ENCODE results near the gene DTX4.

The DTX4 gene

GRCh38 chr11:59144579-59145345, 27.2 kb upstream of the DTX4 start:
- Histone ChIP-seq H3K9me3 (ENCODE audit: control insufficient read depth in 1 of 2, low read length in 2 of 2) (no peaks in the 10 kb centered on the region), H3K36me3 (ENCODE audit: control insufficient read depth in 1 of 2, insufficient read depth in 2 of 2, low read length in 2 of 2) (peaks cover 4 to 5% of the 10 kb centered on the region in 2 donors), H3K27me3 (ENCODE audit: control insufficient read depth in 1 of 2, insufficient read depth in 2 of 2, low read length in 2 of 2) (no peaks in the 10 kb centered on the region), H3K4me3 (ENCODE audit: low read depth in 1 of 2, low read length in 2 of 2) (peak overlapping the region; percentile 89 to 94), H3K9ac (ENCODE audit: low read depth in 1 of 2, low read length in 2 of 2) (peak overlapping the region; percentile 61 to 88), H3K27ac (ENCODE audit: low read depth, low read length) (peak overlapping the region; percentile 46), H3K4me1 (ENCODE audit: control insufficient read depth in 1 of 2, insufficient read depth in 2 of 2, low read length in 2 of 2) (peaks cover 28 to 29% of the 10 kb centered on the region in 2 donors)

DNA sequence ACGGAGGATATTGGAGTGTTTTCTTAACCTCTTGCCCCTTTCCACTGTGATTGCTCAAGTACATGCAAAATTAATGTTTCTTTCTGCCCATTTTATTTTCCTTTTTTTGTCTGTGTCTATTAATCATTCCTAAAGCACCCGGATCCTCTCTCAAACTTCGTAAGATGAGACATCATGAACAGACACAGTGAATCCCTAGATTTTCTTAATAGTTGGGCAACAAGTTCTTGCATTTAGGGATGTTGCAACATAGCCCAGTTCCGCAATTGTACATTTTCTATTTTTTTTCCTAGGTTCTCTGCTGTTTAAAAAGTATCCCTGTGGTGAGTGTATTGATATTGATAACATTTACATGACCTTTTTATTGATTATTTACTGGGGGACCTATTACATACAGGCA, 26.4 kb upstream of the DTX4 start:
- peaks cover 4 to 9% of the 10 kb centered on the region in 2 donors for H3K36me3 ChIP-seq (ENCODE audit: control insufficient read depth in 1 of 2, insufficient read depth in 2 of 2, low read length in 2 of 2)
- H3K9ac ChIP-seq (ENCODE audit: low read depth in 1 of 2, low read length in 2 of 2), result peak overlapping the region; percentile 45 to 61
- H3K4me1 ChIP-seq (ENCODE audit: control insufficient read depth in 1 of 2, insufficient read depth in 2 of 2, low read length in 2 of 2), result peaks cover 28 to 29% of the 10 kb centered on the region in 2 donors
- H3K27me3 ChIP-seq (ENCODE audit: control insufficient read depth in 1 of 2, insufficient read depth in 2 of 2, low read length in 2 of 2), result no peaks in the 10 kb centered on the region
- H3K27ac ChIP-seq (ENCODE audit: low read depth, low read length), result no peak overlapping the region
- no peaks in the 10 kb centered on the region for H3K9me3 ChIP-seq (ENCODE audit: control insufficient read depth in 1 of 2, low read length in 2 of 2)
- peak overlapping the region; percentile 89 to 94 for H3K4me3 ChIP-seq (ENCODE audit: low read depth in 1 of 2, low read length in 2 of 2)

DNA sequence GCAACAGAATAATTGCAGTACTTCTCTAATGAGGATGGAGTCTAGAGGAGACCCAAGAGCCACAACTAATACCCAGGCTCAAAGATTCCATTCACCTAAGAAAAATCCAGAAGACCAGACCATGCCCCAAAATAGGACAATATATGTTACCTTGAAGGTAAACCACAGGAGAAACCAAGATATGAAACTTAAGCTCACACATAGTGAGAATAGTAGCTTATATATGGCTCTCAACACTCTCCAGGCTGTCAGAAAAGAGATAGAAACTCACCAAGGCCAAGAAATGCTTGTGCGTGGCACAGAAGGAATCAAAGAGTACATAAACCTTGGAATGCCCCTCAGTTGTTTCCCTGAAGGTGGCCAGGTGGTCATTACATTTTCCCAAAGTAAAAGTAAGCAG, 20.2 kb upstream of the DTX4 start:
- Histone ChIP-seq H3K4me3 (ENCODE audit: low read depth in 1 of 2, low read length in 2 of 2) (no peak overlapping the region), H3K36me3 (ENCODE audit: control insufficient read depth in 1 of 2, insufficient read depth in 2 of 2, low read length in 2 of 2) (peaks cover 13 to 17% of the 10 kb centered on the region in 2 donors), H3K4me1 (ENCODE audit: control insufficient read depth in 1 of 2, insufficient read depth in 2 of 2, low read length in 2 of 2) (no peaks in the 10 kb centered on the region), H3K9ac (ENCODE audit: low read depth in 1 of 2, low read length in 2 of 2) (no peak overlapping the region), H3K27ac (ENCODE audit: low read depth, low read length) (no peak overlapping the region), H3K9me3 (ENCODE audit: control insufficient read depth in 1 of 2, low read length in 2 of 2) (no peaks in the 10 kb centered on the region), H3K27me3 (ENCODE audit: control insufficient read depth in 1 of 2, insufficient read depth in 2 of 2, low read length in 2 of 2) (no peaks in the 10 kb centered on the region)

DNA sequence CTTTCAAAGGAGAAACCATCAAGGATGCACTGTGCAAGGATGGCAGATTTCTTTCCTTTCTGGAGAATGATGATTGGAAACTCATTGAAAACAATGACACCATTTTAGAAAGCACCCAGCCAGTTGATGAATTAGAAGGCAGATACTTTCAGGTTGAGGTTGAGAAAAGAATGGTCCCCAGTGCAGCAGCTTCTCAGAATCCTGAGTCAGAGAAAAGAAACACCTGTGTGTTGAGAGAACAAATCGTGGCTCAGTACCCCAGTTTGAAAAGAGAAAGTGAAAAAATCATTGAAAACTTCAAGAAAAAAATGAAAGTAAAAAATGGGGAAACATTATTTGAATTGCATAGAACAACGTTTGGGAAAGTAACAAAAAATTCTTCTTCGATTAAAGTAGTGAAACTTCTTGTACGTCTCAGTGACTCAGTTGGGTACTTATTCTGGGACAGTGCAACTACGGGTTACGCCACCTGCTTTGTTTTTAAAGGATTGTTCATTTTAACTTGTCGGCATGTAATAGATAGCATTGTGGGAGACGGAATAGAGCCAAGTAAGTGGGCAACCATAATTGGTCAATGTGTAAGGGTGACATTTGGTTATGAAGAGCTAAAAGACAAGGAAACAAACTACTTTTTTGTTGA, 19.5 kb upstream of the DTX4 start:
- H3K27me3 ChIP-seq (ENCODE audit: control insufficient read depth in 1 of 2, insufficient read depth in 2 of 2, low read length in 2 of 2), result no peaks in the 10 kb centered on the region
- H3K27ac ChIP-seq (ENCODE audit: low read depth, low read length), result no peak overlapping the region
- no peak overlapping the region for H3K4me3 ChIP-seq (ENCODE audit: low read depth in 1 of 2, low read length in 2 of 2)
- H3K9ac ChIP-seq (ENCODE audit: low read depth in 1 of 2, low read length in 2 of 2), result no peak overlapping the region
- H3K9me3 ChIP-seq (ENCODE audit: control insufficient read depth in 1 of 2, low read length in 2 of 2), result no peaks in the 10 kb centered on the region
- H3K36me3 ChIP-seq (ENCODE audit: control insufficient read depth in 1 of 2, insufficient read depth in 2 of 2, low read length in 2 of 2), result peaks cover 13 to 17% of the 10 kb centered on the region in 2 donors
- no peaks in the 10 kb centered on the region for H3K4me1 ChIP-seq (ENCODE audit: control insufficient read depth in 1 of 2, insufficient read depth in 2 of 2, low read length in 2 of 2)

- Histone ChIP-seq H3K27me3 (ENCODE audit: control insufficient read depth in 1 of 2, insufficient read depth in 2 of 2, low read length in 2 of 2) (no peaks in the 10 kb centered on the region), H3K36me3 (ENCODE audit: control insufficient read depth in 1 of 2, insufficient read depth in 2 of 2, low read length in 2 of 2) (peaks cover 9 to 12% of the 10 kb centered on the region in 2 donors)
These were observed 17.3 kb upstream of the DTX4 start for GRCh38 chr11:59154610-59155009.

DNA sequence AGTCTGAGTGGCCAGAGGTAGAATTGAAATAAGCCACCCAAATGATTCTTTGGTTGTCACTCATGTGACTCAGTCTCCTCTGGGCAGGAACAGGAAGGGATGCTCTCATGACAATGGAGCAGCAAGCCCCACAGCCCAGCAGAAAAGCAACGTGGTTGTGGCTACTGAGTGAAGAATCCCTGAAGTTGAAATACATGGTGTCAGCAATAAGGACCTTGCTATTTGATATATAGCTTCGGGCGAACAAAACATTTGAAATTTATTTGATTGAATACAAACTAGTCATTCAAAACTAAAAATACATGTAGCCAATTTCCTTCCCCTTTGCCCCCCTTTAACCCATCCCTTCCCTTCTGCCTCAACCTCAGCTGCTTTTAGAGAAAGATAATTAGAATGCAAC, 14.5 kb upstream of the DTX4 start:
- no peak overlapping the region for H3K9ac ChIP-seq (ENCODE audit: low read depth in 1 of 2, low read length in 2 of 2)
- H3K36me3 ChIP-seq (ENCODE audit: control insufficient read depth in 1 of 2, insufficient read depth in 2 of 2, low read length in 2 of 2), result peaks cover 0 to 5% of the 10 kb centered on the region in 2 donors
- H3K4me1 ChIP-seq (ENCODE audit: control insufficient read depth in 1 of 2, insufficient read depth in 2 of 2, low read length in 2 of 2), result no peaks in the 10 kb centered on the region
- no peak overlapping the region for H3K4me3 ChIP-seq (ENCODE audit: low read depth in 1 of 2, low read length in 2 of 2)
- H3K9me3 ChIP-seq (ENCODE audit: control insufficient read depth in 1 of 2, low read length in 2 of 2), result no peaks in the 10 kb centered on the region
- H3K27ac ChIP-seq (ENCODE audit: low read depth, low read length), result no peak overlapping the region
- no peaks in the 10 kb centered on the region for H3K27me3 ChIP-seq (ENCODE audit: control insufficient read depth in 1 of 2, insufficient read depth in 2 of 2, low read length in 2 of 2)

More at GRCh38 chr11:59154610-59155009, 17.3 kb upstream of the DTX4 start:
- Histone ChIP-seq H3K9me3 (ENCODE audit: control insufficient read depth in 1 of 2, low read length in 2 of 2) (no peaks in the 10 kb centered on the region), H3K4me1 (ENCODE audit: control insufficient read depth in 1 of 2, insufficient read depth in 2 of 2, low read length in 2 of 2) (no peaks in the 10 kb centered on the region), H3K9ac (ENCODE audit: low read depth in 1 of 2, low read length in 2 of 2) (no peak overlapping the region), H3K27ac (ENCODE audit: low read depth, low read length) (no peak overlapping the region), H3K4me3 (ENCODE audit: low read depth in 1 of 2, low read length in 2 of 2) (no peak overlapping the region)

DNA sequence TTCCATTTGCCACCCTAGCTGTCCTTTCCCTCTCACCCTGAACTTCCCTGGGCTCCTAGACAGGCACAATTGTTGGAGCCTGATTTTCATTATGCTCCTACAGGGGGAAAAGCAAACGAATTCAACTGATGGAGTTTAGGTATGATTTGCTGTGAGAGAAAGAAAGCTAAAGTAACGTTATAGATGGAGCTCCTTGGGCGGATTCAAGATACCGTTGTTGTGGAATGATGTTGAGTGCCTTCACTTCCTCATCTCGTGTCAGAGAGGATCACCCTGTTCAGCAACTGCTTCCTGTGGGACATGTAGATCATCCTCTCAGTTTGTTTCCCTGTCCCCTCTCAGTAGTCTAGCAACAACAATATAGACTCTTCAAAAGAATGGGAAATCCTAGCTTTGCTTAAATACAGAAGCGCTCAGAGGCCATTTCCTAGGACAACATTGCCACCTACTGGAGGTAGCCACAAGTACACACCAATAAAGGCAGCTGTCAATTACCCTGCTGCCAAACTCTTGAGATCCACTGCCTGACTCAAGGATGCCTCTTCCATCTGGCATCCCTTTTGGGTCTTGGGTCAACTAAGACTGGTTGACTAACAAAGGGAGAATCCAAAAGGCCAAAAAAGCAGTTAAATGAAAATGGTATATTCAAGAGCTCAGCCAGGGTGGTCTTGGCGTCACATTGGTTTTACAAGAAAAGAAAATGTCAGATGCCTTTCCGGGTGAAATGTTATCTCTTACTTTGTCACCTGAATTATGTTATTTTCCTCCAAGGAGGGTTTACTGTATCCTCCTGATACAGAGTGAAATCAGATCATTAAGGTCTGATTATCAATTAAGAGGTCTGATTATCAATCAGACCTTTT, 13.5 kb upstream of the DTX4 start:
- Histone ChIP-seq H3K36me3 (ENCODE audit: control insufficient read depth in 1 of 2, insufficient read depth in 2 of 2, low read length in 2 of 2) (no peaks in the 10 kb centered on the region), H3K4me1 (ENCODE audit: control insufficient read depth in 1 of 2, insufficient read depth in 2 of 2, low read length in 2 of 2) (no peaks in the 10 kb centered on the region), H3K27ac (ENCODE audit: low read depth, low read length) (no peak overlapping the region), H3K9me3 (ENCODE audit: control insufficient read depth in 1 of 2, low read length in 2 of 2) (no peaks in the 10 kb centered on the region), H3K4me3 (ENCODE audit: low read depth in 1 of 2, low read length in 2 of 2) (no peak overlapping the region), H3K9ac (ENCODE audit: low read depth in 1 of 2, low read length in 2 of 2) (no peak overlapping the region), H3K27me3 (ENCODE audit: control insufficient read depth in 1 of 2, insufficient read depth in 2 of 2, low read length in 2 of 2) (no peaks in the 10 kb centered on the region)

GRCh38 chr11:59164028-59164427, 7.9 kb upstream of the DTX4 start:
- no peak overlapping the region for H3K9ac ChIP-seq (ENCODE audit: low read depth in 1 of 2, low read length in 2 of 2)
- H3K27me3 ChIP-seq (ENCODE audit: control insufficient read depth in 1 of 2, insufficient read depth in 2 of 2, low read length in 2 of 2), result no peaks in the 10 kb centered on the region
- no peak overlapping the region for H3K27ac ChIP-seq (ENCODE audit: low read depth, low read length)
- no peaks in the 10 kb centered on the region for H3K4me1 ChIP-seq (ENCODE audit: control insufficient read depth in 1 of 2, insufficient read depth in 2 of 2, low read length in 2 of 2)
- no peak overlapping the region for H3K4me3 ChIP-seq (ENCODE audit: low read depth in 1 of 2, low read length in 2 of 2)
- H3K36me3 ChIP-seq (ENCODE audit: control insufficient read depth in 1 of 2, insufficient read depth in 2 of 2, low read length in 2 of 2), result no peaks in the 10 kb centered on the region
- no peaks in the 10 kb centered on the region for H3K9me3 ChIP-seq (ENCODE audit: control insufficient read depth in 1 of 2, low read length in 2 of 2)

DNA sequence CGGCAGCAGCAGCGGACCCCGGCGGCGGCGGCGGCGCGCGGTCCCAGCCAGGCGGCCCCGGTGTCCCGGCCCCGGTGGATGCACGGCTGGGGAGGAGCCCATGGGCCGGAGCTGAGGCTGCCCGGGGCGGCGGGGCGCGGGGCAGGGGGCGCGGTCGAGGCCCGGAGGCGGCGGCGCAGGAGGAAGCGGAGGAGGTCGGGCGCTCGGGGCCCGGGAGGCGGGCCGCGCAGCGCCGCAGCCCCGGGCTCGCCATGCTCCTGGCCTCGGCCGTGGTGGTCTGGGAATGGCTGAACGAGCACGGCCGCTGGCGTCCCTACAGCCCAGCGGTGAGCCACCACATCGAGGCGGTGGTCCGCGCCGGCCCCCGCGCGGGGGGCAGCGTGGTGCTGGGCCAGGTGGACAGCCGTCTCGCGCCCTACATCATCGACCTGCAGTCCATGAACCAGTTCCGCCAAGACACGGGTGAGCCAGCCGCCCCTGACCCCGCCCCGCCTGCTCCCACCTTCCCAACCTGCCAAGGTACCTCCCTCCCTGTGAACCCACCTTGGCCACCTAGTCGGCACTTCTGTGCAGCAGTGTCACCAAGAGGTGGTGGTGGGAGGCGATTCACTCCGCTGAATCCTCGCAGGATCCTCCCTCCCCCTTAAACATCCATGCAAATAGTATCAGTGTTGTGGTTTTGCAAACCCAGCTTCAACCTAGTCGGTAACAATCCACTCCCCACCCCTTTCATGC, 580 bp downstream of the DTX4 start:
- H3K4me3 ChIP-seq (ENCODE audit: low read depth in 1 of 2, low read length in 2 of 2), result peak overlapping the region; percentile 75 to 80
- peak overlapping the region; percentile 73 to 77 for H3K9ac ChIP-seq (ENCODE audit: low read depth in 1 of 2, low read length in 2 of 2)
- H3K4me1 ChIP-seq (ENCODE audit: control insufficient read depth in 1 of 2, insufficient read depth in 2 of 2, low read length in 2 of 2), result peaks cover 28 to 32% of the 10 kb centered on the region in 2 donors
- no peaks in the 10 kb centered on the region for H3K9me3 ChIP-seq (ENCODE audit: control insufficient read depth in 1 of 2, low read length in 2 of 2)
- peak overlapping the region; percentile 90 for H3K27ac ChIP-seq (ENCODE audit: low read depth, low read length)
- H3K36me3 ChIP-seq (ENCODE audit: control insufficient read depth in 1 of 2, insufficient read depth in 2 of 2, low read length in 2 of 2), result peaks cover 0 to 12% of the 10 kb centered on the region in 2 donors
- H3K27me3 ChIP-seq (ENCODE audit: control insufficient read depth in 1 of 2, insufficient read depth in 2 of 2, low read length in 2 of 2), result no peaks in the 10 kb centered on the region
